Neuronal stem cell (in vitro differentiated cells): ENCODE data around the gene YARS1.

Experiments used
- DNase-seq: peaks from one replicate; pipeline ENCODE4 v3.0.0-alpha.2; 2013; ENCODE audit warnings: low spot score
- H2AFZ ChIP-seq: one replicate; pipeline ENCODE4 v1.6.1; 2013; ENCODE audit warnings: mild to moderate bottlenecking, low read length, inconsistent platforms
- H2AK5ac ChIP-seq: 2 replicates; pipeline ENCODE4 v1.6.1; 2013; ENCODE audit warnings: low read depth, mild to moderate bottlenecking, inconsistent platforms, low read length, moderate library complexity, mixed read lengths
- H2BK120ac ChIP-seq: 2 replicates; pipeline ENCODE4 v1.6.1; 2013; ENCODE audit warnings: low read depth, mild to moderate bottlenecking, inconsistent platforms, low read length, moderate library complexity, mixed read lengths
- H2BK12ac ChIP-seq: one replicate; pipeline ENCODE4 v1.6.1; 2013; ENCODE audit warnings: low read length, inconsistent platforms
- H2BK15ac ChIP-seq: 2 replicates; pipeline ENCODE4 v1.6.1; 2013; ENCODE audit warnings: mild to moderate bottlenecking, low read length, inconsistent platforms, mixed read lengths
- H2BK5ac ChIP-seq: one replicate; pipeline ENCODE4 v1.6.1; 2013; ENCODE audit warnings: inconsistent platforms, mild to moderate bottlenecking, low read length, moderate library complexity
- H3K14ac ChIP-seq: one replicate; pipeline ENCODE4 v1.6.1; 2013; ENCODE audit warnings: low read length, inconsistent platforms
- H3K18ac ChIP-seq: 2 replicates; pipeline ENCODE4 v1.6.1; 2013; ENCODE audit warnings: low read length, inconsistent platforms
- H3K23ac ChIP-seq: 2 replicates; pipeline ENCODE4 v1.6.1; 2013; ENCODE audit warnings: low read depth, mild to moderate bottlenecking, mixed read lengths, low read length, inconsistent platforms; ENCODE audit not compliant: poor library complexity
- H3K27ac ChIP-seq: replicated peaks from 3 replicates; pipeline ENCODE4 v1.5.1; 2013; ENCODE audit warnings: low read length, inconsistent platforms
- H3K27me3 ChIP-seq, 3 experiments: 2 replicates each; pipeline ENCODE4 v1.6.1; 2013; ENCODE audit warnings: low read length in 3 of 3, mild to moderate bottlenecking in 2 of 3, inconsistent platforms in 1 of 3, low read depth in 1 of 3, mixed read lengths in 1 of 3, moderate library complexity in 1 of 3; ENCODE audit not compliant: control insufficient read depth in 3 of 3, insufficient read depth in 3 of 3
- H3K36me3 ChIP-seq, 2 donors: replicated peaks in 1 of 2; 2 replicates each; pipeline ENCODE4 v1.6.1; 2013; ENCODE audit warnings: low read length in 2 of 2; ENCODE audit not compliant: control insufficient read depth in 2 of 2, insufficient read depth in 2 of 2
- H3K4ac ChIP-seq: 2 replicates; pipeline ENCODE4 v1.6.1; 2013; ENCODE audit warnings: inconsistent platforms, mild to moderate bottlenecking, low read length, moderate library complexity
- H3K4me1 ChIP-seq, 2 donors: 1 replicate in 1 of 2; 2 replicates in 1 of 2; pipeline ENCODE4 v1.6.1; 2013; ENCODE audit warnings: low read length in 2 of 2, low read depth in 1 of 2; ENCODE audit not compliant: control insufficient read depth in 2 of 2, insufficient read depth in 1 of 2
- H3K4me2 ChIP-seq: one replicate; pipeline ENCODE4 v1.6.1; 2013; ENCODE audit warnings: mild to moderate bottlenecking, low read length, inconsistent platforms; ENCODE audit not compliant: insufficient read depth, poor library complexity, severe bottlenecking
- H3K4me3 ChIP-seq, 2 donors: 2 replicates each; pipeline ENCODE4 v1.5.1; 2013; ENCODE audit warnings: low read length in 2 of 2, mild to moderate bottlenecking in 2 of 2, inconsistent platforms in 1 of 2, moderate library complexity in 1 of 2
- H3K79me1 ChIP-seq: one replicate; pipeline ENCODE4 v1.6.1; 2013; ENCODE audit warnings: low read depth, mild to moderate bottlenecking, inconsistent platforms, low read length, moderate library complexity
- H3K9ac ChIP-seq: one replicate; pipeline ENCODE4 v1.6.1; 2013; ENCODE audit warnings: mild to moderate bottlenecking, low read depth, low read length, inconsistent platforms; ENCODE audit not compliant: poor library complexity
- H3K9me3 ChIP-seq, 2 donors: replicated peaks in 1 of 2; 2 replicates each; pipeline versions ENCODE3 to v1.6.1; 2013; ENCODE audit warnings: low read length in 2 of 2, mild to moderate bottlenecking in 2 of 2, inconsistent platforms in 1 of 2, low read depth in 1 of 2, mixed read lengths in 1 of 2, moderate library complexity in 1 of 2; ENCODE audit not compliant: control insufficient read depth in 2 of 2, insufficient read depth in 1 of 2
- H4K8ac ChIP-seq: one replicate; pipeline ENCODE4 v1.6.1; 2013; ENCODE audit warnings: low read depth, mild to moderate bottlenecking, inconsistent platforms, low read length, moderate library complexity
- H4K91ac ChIP-seq: one replicate; pipeline ENCODE4 v1.6.1; 2013; ENCODE audit warnings: low read length, low read depth, mild to moderate bottlenecking, inconsistent platforms; ENCODE audit not compliant: poor library complexity
- WGBS, 2 donors: extraction: QIAGEN DNeasy Blood & Tissue Kit; methylation state at CpG; one replicate each; pipeline ENCODE4 v1.1.7; 2013; ENCODE audit warnings: missing lambda C conversion rate in 2 of 2, mixed read lengths in 1 of 2; ENCODE audit not compliant: insufficient read length in 2 of 2, insufficient replicate concordance in 1 of 2; ENCODE audit errors: extremely low coverage in 2 of 2; 5-methylcytosine and 5-hydroxymethylcytosine counted together

YARS1 gene

GRCh38 chr1:32816676-32817158 lies 441 bp downstream of the YARS1 start:
- H2BK120ac ChIP-seq, result no peak overlapping the region
- peaks cover 4% of the 10 kb centered on the region for H3K79me1 ChIP-seq
- H3K9me3 ChIP-seq, result no peaks in the 10 kb centered on the region
- peak overlapping the region; percentile 83 for H3K9ac ChIP-seq
- H3K36me3 ChIP-seq, result peaks cover 3 to 42% of the 10 kb centered on the region in 2 donors
- H3K27me3 ChIP-seq, result no peaks in the 10 kb centered on the region
- H3K23ac ChIP-seq, result no peak overlapping the region
- peaks cover 4 to 5% of the 10 kb centered on the region in 2 donors for H3K4me1 ChIP-seq
- no CpG with 5 or more reads among the region's 15 CpGs for WGBS, 2 donors
- no peak overlapping the region for H2BK12ac ChIP-seq
- peak overlapping the region; percentile 15 for H3K18ac ChIP-seq
- peak overlapping the region; percentile 17 for H3K27ac ChIP-seq
- H2AFZ ChIP-seq, result peak overlapping the region; percentile 85
- peak overlapping the region; percentile 55 for H3K4me2 ChIP-seq
- H3K4me3 ChIP-seq, result peak overlapping the region; percentile 95
- H2BK5ac ChIP-seq, result peak overlapping the region; percentile 67
- H2BK15ac ChIP-seq, result no peak overlapping the region
- no peak for DNase-seq
- no peak overlapping the region for H4K91ac ChIP-seq
- no peak overlapping the region for H2AK5ac ChIP-seq
- H3K14ac ChIP-seq, result no peak overlapping the region
- no peak overlapping the region for H4K8ac ChIP-seq
- no peak overlapping the region for H3K4ac ChIP-seq

GRCh38 chr1:32813941-32814739 lies 3.0 kb downstream of the YARS1 start:
- H3K9me3 ChIP-seq, result no peaks in the 10 kb centered on the region
- no peak overlapping the region for H3K23ac ChIP-seq
- H3K4me1 ChIP-seq, result peaks cover 4 to 5% of the 10 kb centered on the region in 2 donors
- no peak overlapping the region for H2BK15ac ChIP-seq
- H3K14ac ChIP-seq, result no peak overlapping the region
- no peak overlapping the region for H2BK5ac ChIP-seq
- no peaks in the 10 kb centered on the region for H3K27me3 ChIP-seq
- H4K8ac ChIP-seq, result no peak overlapping the region
- H2BK120ac ChIP-seq, result no peak overlapping the region
- H2BK12ac ChIP-seq, result no peak overlapping the region
- H4K91ac ChIP-seq, result no peak overlapping the region
- DNase-seq, result no peak
- no peak overlapping the region for H3K9ac ChIP-seq
- no peak overlapping the region for H2AFZ ChIP-seq
- H3K4ac ChIP-seq, result no peak overlapping the region
- H3K36me3 ChIP-seq, result peaks cover 7 to 61% of the 10 kb centered on the region in 2 donors
- no peak overlapping the region for H3K18ac ChIP-seq
- H3K79me1 ChIP-seq, result peaks cover 6% of the 10 kb centered on the region
- H2AK5ac ChIP-seq, result no peak overlapping the region
- WGBS, 2 donors, result 100% methylated on average over 1 of the region's 11 CpGs; no CpG with 5 or more reads in 1 of the 2 donors
- no peak overlapping the region for H3K4me2 ChIP-seq
- no peak overlapping the region for H3K27ac ChIP-seq
- no peak overlapping the region for H3K4me3 ChIP-seq

- DNase-seq, result no peak
- Histone ChIP-seq H4K91ac (no peak overlapping the region), H3K14ac (no peak overlapping the region), H3K18ac (no peak overlapping the region), H3K9ac (no peak overlapping the region), H3K79me1 (peaks cover 6% of the 10 kb centered on the region), H3K9me3 (peaks cover 0 to 2% of the 10 kb centered on the region in 2 donors), H2BK15ac (no peak overlapping the region), H3K36me3 (peaks cover 8 to 83% of the 10 kb centered on the region in 2 donors), H2BK12ac (no peak overlapping the region), H3K27me3 (no peaks in the 10 kb centered on the region), H2BK5ac (no peak overlapping the region), H3K4ac (no peak overlapping the region), H2AK5ac (no peak overlapping the region), H2BK120ac (no peak overlapping the region), H3K4me3 (no peak overlapping the region), H3K4me2 (no peak overlapping the region), H4K8ac (no peak overlapping the region), H3K4me1 (peaks cover 2% of the 10 kb centered on the region in 2 donors), H3K23ac (no peak overlapping the region), H2AFZ (no peak overlapping the region), H3K27ac (no peak overlapping the region)
- no CpG with 5 or more reads among the region's 3 CpGs for WGBS, 2 donors
Observed at GRCh38 chr1:32811917-32812316, 5.2 kb downstream of the YARS1 start.

- no peak overlapping the region for H3K4me3 ChIP-seq
- no peak overlapping the region for H3K4ac ChIP-seq
- H2BK15ac ChIP-seq, result no peak overlapping the region
- no peak overlapping the region for H3K18ac ChIP-seq
- no CpG with 5 or more reads among the region's 9 CpGs for WGBS, 2 donors
- no peak overlapping the region for H3K4me2 ChIP-seq
- H2BK120ac ChIP-seq, result no peak overlapping the region
- H2BK5ac ChIP-seq, result no peak overlapping the region
- no peak overlapping the region for H3K23ac ChIP-seq
- no peak overlapping the region for H2AFZ ChIP-seq
- no peak overlapping the region for H2BK12ac ChIP-seq
- H3K9me3 ChIP-seq, result peaks cover 2 to 4% of the 10 kb centered on the region in 2 donors
- peaks cover 2% of the 10 kb centered on the region in 2 donors for H3K4me1 ChIP-seq
- no peak overlapping the region for H3K27ac ChIP-seq
- peaks cover 6% of the 10 kb centered on the region for H3K79me1 ChIP-seq
- H3K9ac ChIP-seq, result no peak overlapping the region
- no peak overlapping the region for H4K8ac ChIP-seq
- H4K91ac ChIP-seq, result no peak overlapping the region
- no peaks in the 10 kb centered on the region for H3K27me3 ChIP-seq
- no peak overlapping the region for H2AK5ac ChIP-seq
- DNase-seq, result no peak
- H3K14ac ChIP-seq, result no peak overlapping the region
- H3K36me3 ChIP-seq, result peaks cover 11 to 89% of the 10 kb centered on the region in 2 donors
Observed at GRCh38 chr1:32811265-32811664, 5.9 kb downstream of the YARS1 start.
